HL-60 (cell line): ENCODE measurements around the gene RNF121.

ENCODE experiments used
- GABPA ChIP-seq: IDR thresholded peaks from 2 replicates; pipeline ENCODE4 v1.6.1; 2012; ENCODE audit warnings: low read depth
- POLR2AphosphoS5 ChIP-seq: IDR thresholded peaks from 2 replicates; pipeline ENCODE4 v1.6.1; 2012; ENCODE audit warnings: low read depth
- TF ChIP-seq, protein P1 (sequence below): IDR thresholded peaks from one replicate; pipeline ENCODE4 v1.5.1; 2011; ENCODE audit warnings: low read length, control low read depth, inconsistent platforms; ENCODE audit not compliant: insufficient read depth
- TF ChIP-seq, protein P2 (sequence below): IDR thresholded peaks from 2 replicates; pipeline ENCODE4 v1.6.1; 2012; ENCODE audit warnings: low read depth; ENCODE audit not compliant: insufficient replicate concordance

DNA sequence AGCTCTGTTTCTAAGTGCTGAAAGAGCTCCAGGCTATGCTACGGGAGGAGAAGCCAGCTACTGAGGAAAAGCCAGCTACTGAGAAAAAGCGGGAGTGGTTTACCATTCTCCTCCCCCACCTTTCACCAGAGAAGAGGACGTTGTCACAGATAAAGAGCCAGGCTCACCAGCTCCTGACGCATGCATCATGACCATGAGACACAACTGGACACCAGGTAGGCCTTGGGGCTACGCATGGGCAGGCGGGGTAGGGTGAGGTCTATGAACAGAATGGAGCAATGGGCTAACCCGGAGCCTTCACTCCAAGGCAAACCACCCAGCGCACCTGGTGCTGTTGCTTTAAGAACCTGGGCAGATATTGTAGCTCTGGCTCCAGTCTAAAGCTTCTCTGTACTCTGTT lies 71.0 kb downstream of the RNF121 start:
- TF ChIP-seq, protein P1, sequence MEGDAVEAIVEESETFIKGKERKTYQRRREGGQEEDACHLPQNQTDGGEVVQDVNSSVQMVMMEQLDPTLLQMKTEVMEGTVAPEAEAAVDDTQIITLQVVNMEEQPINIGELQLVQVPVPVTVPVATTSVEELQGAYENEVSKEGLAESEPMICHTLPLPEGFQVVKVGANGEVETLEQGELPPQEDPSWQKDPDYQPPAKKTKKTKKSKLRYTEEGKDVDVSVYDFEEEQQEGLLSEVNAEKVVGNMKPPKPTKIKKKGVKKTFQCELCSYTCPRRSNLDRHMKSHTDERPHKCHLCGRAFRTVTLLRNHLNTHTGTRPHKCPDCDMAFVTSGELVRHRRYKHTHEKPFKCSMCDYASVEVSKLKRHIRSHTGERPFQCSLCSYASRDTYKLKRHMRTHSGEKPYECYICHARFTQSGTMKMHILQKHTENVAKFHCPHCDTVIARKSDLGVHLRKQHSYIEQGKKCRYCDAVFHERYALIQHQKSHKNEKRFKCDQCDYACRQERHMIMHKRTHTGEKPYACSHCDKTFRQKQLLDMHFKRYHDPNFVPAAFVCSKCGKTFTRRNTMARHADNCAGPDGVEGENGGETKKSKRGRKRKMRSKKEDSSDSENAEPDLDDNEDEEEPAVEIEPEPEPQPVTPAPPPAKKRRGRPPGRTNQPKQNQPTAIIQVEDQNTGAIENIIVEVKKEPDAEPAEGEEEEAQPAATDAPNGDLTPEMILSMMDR: no peak
- TF ChIP-seq POLR2AphosphoS5 (no peak), GABPA (no peak)
- TF ChIP-seq, protein P2, sequence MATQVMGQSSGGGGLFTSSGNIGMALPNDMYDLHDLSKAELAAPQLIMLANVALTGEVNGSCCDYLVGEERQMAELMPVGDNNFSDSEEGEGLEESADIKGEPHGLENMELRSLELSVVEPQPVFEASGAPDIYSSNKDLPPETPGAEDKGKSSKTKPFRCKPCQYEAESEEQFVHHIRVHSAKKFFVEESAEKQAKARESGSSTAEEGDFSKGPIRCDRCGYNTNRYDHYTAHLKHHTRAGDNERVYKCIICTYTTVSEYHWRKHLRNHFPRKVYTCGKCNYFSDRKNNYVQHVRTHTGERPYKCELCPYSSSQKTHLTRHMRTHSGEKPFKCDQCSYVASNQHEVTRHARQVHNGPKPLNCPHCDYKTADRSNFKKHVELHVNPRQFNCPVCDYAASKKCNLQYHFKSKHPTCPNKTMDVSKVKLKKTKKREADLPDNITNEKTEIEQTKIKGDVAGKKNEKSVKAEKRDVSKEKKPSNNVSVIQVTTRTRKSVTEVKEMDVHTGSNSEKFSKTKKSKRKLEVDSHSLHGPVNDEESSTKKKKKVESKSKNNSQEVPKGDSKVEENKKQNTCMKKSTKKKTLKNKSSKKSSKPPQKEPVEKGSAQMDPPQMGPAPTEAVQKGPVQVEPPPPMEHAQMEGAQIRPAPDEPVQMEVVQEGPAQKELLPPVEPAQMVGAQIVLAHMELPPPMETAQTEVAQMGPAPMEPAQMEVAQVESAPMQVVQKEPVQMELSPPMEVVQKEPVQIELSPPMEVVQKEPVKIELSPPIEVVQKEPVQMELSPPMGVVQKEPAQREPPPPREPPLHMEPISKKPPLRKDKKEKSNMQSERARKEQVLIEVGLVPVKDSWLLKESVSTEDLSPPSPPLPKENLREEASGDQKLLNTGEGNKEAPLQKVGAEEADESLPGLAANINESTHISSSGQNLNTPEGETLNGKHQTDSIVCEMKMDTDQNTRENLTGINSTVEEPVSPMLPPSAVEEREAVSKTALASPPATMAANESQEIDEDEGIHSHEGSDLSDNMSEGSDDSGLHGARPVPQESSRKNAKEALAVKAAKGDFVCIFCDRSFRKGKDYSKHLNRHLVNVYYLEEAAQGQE: no peak
